ENCODE measurements around the gene GPRC5D.

GPRC5D gene

DNA sequence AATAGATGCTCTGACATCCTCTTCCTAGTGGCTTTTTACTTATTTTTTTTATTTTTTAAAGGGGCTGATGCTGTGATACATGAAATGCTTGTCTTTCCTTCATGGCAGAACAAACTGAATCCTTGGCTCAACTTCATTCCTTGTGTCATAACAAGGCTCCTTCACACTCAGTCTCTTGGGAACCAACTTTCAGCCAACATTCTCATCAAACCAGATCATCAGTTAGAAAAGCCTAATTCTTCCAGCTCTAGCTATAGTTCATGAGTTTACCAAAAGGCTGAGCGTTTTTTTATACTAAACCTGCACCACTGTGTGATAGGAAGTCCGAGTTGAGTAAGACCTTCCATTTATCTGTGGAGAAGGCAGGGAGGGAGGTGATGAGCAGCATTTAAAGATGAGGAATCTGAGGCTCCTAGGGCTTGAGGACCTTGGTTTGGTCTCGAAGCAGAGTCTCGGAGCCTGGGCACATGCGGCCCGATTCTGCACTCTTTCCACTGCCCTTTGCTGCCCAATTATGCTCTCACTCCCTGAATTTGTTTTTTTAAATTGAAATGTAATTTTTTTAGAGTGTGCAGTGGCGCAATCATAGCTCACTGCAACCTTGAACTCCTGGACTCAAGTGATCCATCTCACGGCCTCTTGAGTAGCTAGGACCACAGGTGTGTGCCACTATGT is 8.2 kb downstream of the GPRC5D start:
- Histone ChIP-seq H3K9me3 (ENCODE audit: control insufficient read depth, low read length) (no peaks in the 10 kb centered on the region), H2AFZ (no peak overlapping the region), H3K36me3 (ENCODE audit: control insufficient read depth, insufficient read depth, low read length) (no peaks in the 10 kb centered on the region), H3K4me2 (ENCODE audit: low read length) (no peak overlapping the region), H3K79me2 (no peaks in the 10 kb centered on the region), H3K9ac (no peak overlapping the region), H3K27ac (no peak overlapping the region), H3K4me1 (no peaks in the 10 kb centered on the region), H3K4me3 (ENCODE audit: low read depth, low read length) (no peak overlapping the region), H3K27me3 (ENCODE audit: control insufficient read depth, insufficient read depth, low read length) (no peaks in the 10 kb centered on the region)
- TF ChIP-seq, protein P1, sequence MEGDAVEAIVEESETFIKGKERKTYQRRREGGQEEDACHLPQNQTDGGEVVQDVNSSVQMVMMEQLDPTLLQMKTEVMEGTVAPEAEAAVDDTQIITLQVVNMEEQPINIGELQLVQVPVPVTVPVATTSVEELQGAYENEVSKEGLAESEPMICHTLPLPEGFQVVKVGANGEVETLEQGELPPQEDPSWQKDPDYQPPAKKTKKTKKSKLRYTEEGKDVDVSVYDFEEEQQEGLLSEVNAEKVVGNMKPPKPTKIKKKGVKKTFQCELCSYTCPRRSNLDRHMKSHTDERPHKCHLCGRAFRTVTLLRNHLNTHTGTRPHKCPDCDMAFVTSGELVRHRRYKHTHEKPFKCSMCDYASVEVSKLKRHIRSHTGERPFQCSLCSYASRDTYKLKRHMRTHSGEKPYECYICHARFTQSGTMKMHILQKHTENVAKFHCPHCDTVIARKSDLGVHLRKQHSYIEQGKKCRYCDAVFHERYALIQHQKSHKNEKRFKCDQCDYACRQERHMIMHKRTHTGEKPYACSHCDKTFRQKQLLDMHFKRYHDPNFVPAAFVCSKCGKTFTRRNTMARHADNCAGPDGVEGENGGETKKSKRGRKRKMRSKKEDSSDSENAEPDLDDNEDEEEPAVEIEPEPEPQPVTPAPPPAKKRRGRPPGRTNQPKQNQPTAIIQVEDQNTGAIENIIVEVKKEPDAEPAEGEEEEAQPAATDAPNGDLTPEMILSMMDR (IDR thresholded peaks at IDR 0.05): no peak

DNA sequence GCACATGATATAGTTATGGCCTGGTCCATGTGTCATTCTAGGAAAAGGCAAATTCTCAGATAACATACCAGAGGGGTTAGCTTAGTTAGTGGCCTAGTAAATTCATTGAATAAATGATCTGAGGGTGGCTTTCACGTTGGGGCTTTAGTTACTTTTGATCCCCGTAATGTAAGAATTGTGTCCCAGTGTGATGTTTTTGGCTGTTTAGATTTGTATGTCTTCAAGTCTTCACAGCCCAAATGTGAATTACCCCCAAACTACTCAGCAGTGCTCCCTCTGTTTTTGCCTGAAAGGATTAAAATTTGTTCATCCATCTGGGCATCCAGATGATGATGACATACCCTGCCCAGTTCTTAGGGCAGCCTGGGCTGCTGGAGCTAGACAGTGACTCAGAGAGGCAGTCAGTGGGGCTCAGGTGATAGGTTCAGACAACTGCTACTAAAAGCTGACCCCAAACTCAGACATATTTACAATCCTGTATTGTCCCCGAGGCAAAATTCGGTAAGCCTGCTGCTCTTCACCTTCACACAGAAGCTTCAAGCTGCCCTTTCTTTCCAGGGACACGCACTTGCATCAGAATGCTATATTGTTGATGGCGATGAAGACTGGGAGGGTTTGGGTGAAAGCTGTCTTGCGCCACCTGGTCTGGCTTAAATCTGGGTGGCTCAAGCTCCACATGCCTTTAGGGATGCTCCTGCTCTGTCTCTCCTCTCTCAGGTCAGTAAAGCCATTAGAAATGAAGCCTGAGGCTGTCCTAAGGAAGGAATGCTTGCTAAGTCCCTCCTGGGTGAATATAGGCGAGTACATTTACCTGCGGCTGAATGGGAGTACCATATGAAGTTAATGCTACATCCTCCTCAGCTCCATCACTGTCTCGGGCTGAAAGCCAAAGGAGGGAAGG is 10.3 kb downstream of the GPRC5D start:
- Histone ChIP-seq H3K36me3 (ENCODE audit: control insufficient read depth, insufficient read depth, low read length) (no peaks in the 10 kb centered on the region), H3K9ac (no peak overlapping the region), H3K27ac (no peak overlapping the region), H2AFZ (no peak overlapping the region), H3K9me3 (ENCODE audit: control insufficient read depth, low read length) (no peaks in the 10 kb centered on the region), H3K79me2 (no peaks in the 10 kb centered on the region), H3K27me3 (ENCODE audit: control insufficient read depth, insufficient read depth, low read length) (no peaks in the 10 kb centered on the region), H3K4me1 (no peaks in the 10 kb centered on the region), H3K4me3 (ENCODE audit: low read depth, low read length) (no peak overlapping the region), H3K4me2 (ENCODE audit: low read length) (no peak overlapping the region)
- TF ChIP-seq, protein P1 (IDR thresholded peaks at IDR 0.05): no peak

DNA sequence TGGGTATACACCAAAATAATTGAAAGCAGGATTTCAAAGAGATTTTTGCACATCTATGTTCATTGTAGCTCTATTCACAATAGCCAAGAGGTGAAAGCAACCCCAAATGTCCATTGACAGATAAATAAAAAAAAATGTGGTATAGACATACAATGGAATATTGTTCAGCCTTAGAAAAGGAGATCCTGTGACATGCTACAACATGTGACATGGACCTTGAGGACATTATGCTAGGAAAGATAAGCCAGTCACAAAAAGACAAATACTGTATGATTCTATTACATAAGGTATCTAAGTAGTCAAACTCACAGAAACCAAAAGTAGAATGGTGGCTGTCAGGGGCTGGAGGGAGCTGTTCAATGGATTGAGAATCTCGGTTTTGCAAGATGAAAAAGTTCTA is 12.1 kb downstream of the GPRC5D start:
- no peaks in the 10 kb centered on the region for H3K9me3 ChIP-seq (ENCODE audit: control insufficient read depth, low read length)
- H3K36me3 ChIP-seq (ENCODE audit: control insufficient read depth, insufficient read depth, low read length): no peaks in the 10 kb centered on the region
- H3K27ac ChIP-seq: no peak overlapping the region
- H3K9ac ChIP-seq: no peak overlapping the region
- no peak overlapping the region for H3K4me2 ChIP-seq (ENCODE audit: low read length)
- no peaks in the 10 kb centered on the region for H3K4me1 ChIP-seq
- no peak overlapping the region for H3K4me3 ChIP-seq (ENCODE audit: low read depth, low read length)
- H3K27me3 ChIP-seq (ENCODE audit: control insufficient read depth, insufficient read depth, low read length): no peaks in the 10 kb centered on the region
- no peaks in the 10 kb centered on the region for H3K79me2 ChIP-seq
- TF ChIP-seq, protein P1 (IDR thresholded peaks at IDR 0.05): no peak
- H2AFZ ChIP-seq: no peak overlapping the region

DNA sequence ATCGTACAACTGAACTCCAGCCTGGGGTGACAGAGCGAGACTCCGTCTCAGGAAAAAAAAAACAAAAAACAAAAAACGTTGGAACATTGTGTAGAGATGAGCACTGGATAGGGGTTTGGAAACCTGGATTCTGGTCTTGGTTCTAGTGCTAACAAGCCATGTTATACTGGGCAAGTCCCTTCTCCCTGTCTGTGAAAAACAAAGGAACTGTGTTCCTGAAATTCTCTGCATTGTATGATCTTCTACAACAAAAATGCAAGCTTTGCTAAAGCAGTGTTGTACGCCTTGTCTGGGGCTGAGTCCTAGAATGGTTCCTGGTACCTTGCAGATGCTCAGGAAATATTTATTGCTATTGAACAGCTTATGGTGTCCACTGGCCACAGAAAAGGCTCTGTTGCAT is 13.4 kb downstream of the GPRC5D start:
- no peaks in the 10 kb centered on the region for H3K9me3 ChIP-seq (ENCODE audit: control insufficient read depth, low read length)
- H3K27ac ChIP-seq: no peak overlapping the region
- H3K4me1 ChIP-seq: no peaks in the 10 kb centered on the region
- TF ChIP-seq, protein P1 (IDR thresholded peaks at IDR 0.05): no peak
- H3K4me2 ChIP-seq (ENCODE audit: low read length): no peak overlapping the region
- H3K9ac ChIP-seq: no peak overlapping the region
- no peak overlapping the region for H3K4me3 ChIP-seq (ENCODE audit: low read depth, low read length)
- H3K79me2 ChIP-seq: no peaks in the 10 kb centered on the region
- no peak overlapping the region for H2AFZ ChIP-seq
- H3K36me3 ChIP-seq (ENCODE audit: control insufficient read depth, insufficient read depth, low read length): no peaks in the 10 kb centered on the region
- no peaks in the 10 kb centered on the region for H3K27me3 ChIP-seq (ENCODE audit: control insufficient read depth, insufficient read depth, low read length)

Data from parathyroid adenoma (tissue), 2 donors.